GM12878 (cell line): ENCODE measurements around the gene UNC119B. TPM values are rescaled to one million over a fixed set of nuclear protein-coding genes. Genes with fewer than 3 reads are reported as not detected.
"Not testable (repeated sequence)": the region's sequence is repeated elsewhere in the genome, so short reads cannot be mapped to it uniquely, and the experiment has no call there.

Source experiments
- ATAC-seq: fragments of 200-7000 bp; cut with Tn5 transposase; 3 replicates; pipeline ENCODE4 v1.9.1; 2020; ENCODE audit warnings: mild to moderate bottlenecking, moderate library complexity
- BruUV-seq: library from RNA; stranded (reverse); fragments of 400-500 nt; replicated peaks from 2 replicates; lab custom pipeline; 2021; lab: Mats Ljungman, UMichigan
- CTCF ChIA-PET: fragments of 300-600 bp; sonication (Branson Sonifier 250); formaldehyde crosslinking; extraction: SDS; loops from one replicate; lab custom pipeline; 2021; ENCODE audit warnings: inconsistent platforms; lab: Yijun Ruan, JAX
- POLR2A ChIA-PET: fragments of 350-600 bp; formaldehyde crosslinking; extraction: SDS; loops from one replicate; lab custom pipeline; 2021; ENCODE audit warnings: inconsistent platforms; lab: Charles Lee
- RAD21 ChIA-PET: fragments of 300-600 bp; sonication (Branson Sonifier 250); formaldehyde crosslinking; loops from one replicate; lab custom pipeline; 2023; ENCODE audit warnings: antibody characterized with exemption; ENCODE audit not compliant: unreplicated experiment; lab: Charles Lee
- SMC1A ChIA-PET: fragments of 300-600 bp; sonication (Branson Sonifier 250); formaldehyde crosslinking; loops from one replicate; lab custom pipeline; 2023; ENCODE audit not compliant: unreplicated experiment, uncharacterized antibody; lab: Charles Lee
- DNase-seq: peaks from one replicate; pipeline ENCODE4 v3.0.0-alpha.2; 2011; ENCODE audit warnings: low read depth, low spot score
- FAIRE-seq: peaks from 3 replicates; lab custom pipeline; 2011; peaks lifted over from hg19 to GRCh38; lab: Jason Lieb, UNC
- H2AFZ ChIP-seq: 2 replicates; pipeline ENCODE4 v1.6.0; 2011; ENCODE audit warnings: low read depth, low read length, control low read depth; ENCODE audit not compliant: control insufficient read depth
- H3K27ac ChIP-seq: 2 replicates; pipeline ENCODE4 v1.5.1; 2011; ENCODE audit warnings: control low read depth; ENCODE audit not compliant: control insufficient read depth, insufficient read depth
- H3K27me3 ChIP-seq, 2 experiments: replicated peaks in 1 of 2; 2 replicates each; pipeline versions ENCODE4 v1.6.0 to v1.6.1; 2011; ENCODE audit warnings: low read length in 1 of 2; ENCODE audit not compliant: control insufficient read depth in 2 of 2, insufficient read depth in 2 of 2
- H3K36me3 ChIP-seq, 2 experiments: 2 replicates each; pipeline ENCODE4 v1.5.1; 2011; ENCODE audit warnings: low read length in 1 of 2; ENCODE audit not compliant: control insufficient read depth in 2 of 2, insufficient read depth in 2 of 2
- H3K4me1 ChIP-seq: 2 replicates; pipeline ENCODE4 v1.6.1; 2011; ENCODE audit warnings: mild to moderate bottlenecking, low read length, moderate library complexity, mixed read lengths; ENCODE audit not compliant: control insufficient read depth, insufficient read depth
- H3K4me2 ChIP-seq: 2 replicates; pipeline ENCODE4 v1.6.0; 2011; ENCODE audit warnings: control low read depth; ENCODE audit not compliant: control insufficient read depth, insufficient read depth
- H3K4me3 ChIP-seq: fragments of 200-600 bp; sonication (generic); 2 replicates; pipeline ENCODE4 v1.5.1; 2016
- H3K79me2 ChIP-seq: 2 replicates; pipeline ENCODE4 v1.6.0; 2011; ENCODE audit warnings: low read length; ENCODE audit not compliant: control insufficient read depth, insufficient read depth
- H3K9ac ChIP-seq: 2 replicates; pipeline ENCODE4 v1.8.0; 2011; ENCODE audit warnings: low read length, control low read depth, mixed read lengths; ENCODE audit not compliant: control insufficient read depth, insufficient read depth
- H3K9me3 ChIP-seq: replicated peaks from 3 replicates; pipeline ENCODE4 v1.5.1; 2011; ENCODE audit warnings: mild to moderate bottlenecking, low read length; ENCODE audit not compliant: control insufficient read depth, insufficient read depth
- H4K20me1 ChIP-seq: 2 replicates; pipeline ENCODE4 v1.6.0; 2011; ENCODE audit not compliant: control insufficient read depth, insufficient read depth
- CREB1 ChIP-seq: IDR thresholded peaks from 2 replicates; pipeline ENCODE4 v1.6.1; 2012; ENCODE audit warnings: low read depth, mild to moderate bottlenecking, inconsistent platforms
- POLR2AphosphoS2 ChIP-seq: IDR thresholded peaks from 2 replicates; pipeline ENCODE4 v1.6.1; 2011; ENCODE audit warnings: low read depth, mild to moderate bottlenecking, low read length, improper control_type of control experiment, moderate library complexity
- WGBS: methylation state at CpG from one replicate; pipeline ENCODE4 v1.1.6; 2016; ENCODE audit warnings: low lambda C conversion rate; ENCODE audit not compliant: insufficient replicate concordance, insufficient coverage; ENCODE audit errors: missing lambda C conversion rate; 5-methylcytosine and 5-hydroxymethylcytosine counted together
- in situ Hi-C: fragments of 300-500 bp; cut with MboI; formaldehyde crosslinking; loops from 9 replicates; pipeline ENCODE4 v1.14.3; 2018; ENCODE audit warnings: mixed read lengths
- intact Hi-C: fragments of 100-400 bp; cut with micrococcal nuclease; formaldehyde crosslinking; loops from one replicate; pipeline ENCODE4 v1.14.2; 2022; ENCODE audit not compliant: unreplicated experiment
- polyA plus RNA-seq, 11 experiments: library from polyadenylated mRNA; depleted of rRNA in 4 of 11; unstranded in 6 of 11; stranded (reverse) in 5 of 11; fragments of >200 nt; fragmentation: Nextera tagmentation in 4 of 11; fragmentation: Illumina TruSeq in 1 of 11; extraction: Ambion mirVana in 4 of 11; extraction: Trizol in 1 of 11; gene quantifications; 1 replicate in 1 of 11; 2 replicates in 10 of 11; pipeline versions ENCODE4 v1.2.1 to v1.2.3, GENCODE V29; 2011 to 2016; ENCODE audit warnings: inconsistent platforms in 2 of 11, missing spikeins in 2 of 11, low read depth in 1 of 11
- total RNA-seq, 4 experiments: library from RNA; depleted of rRNA in 3 of 4; stranded (reverse); fragments of >200 nt in 3 of 4; fragmentation: Illumina TruSeq in 1 of 4; extraction: Trizol in 1 of 4; gene quantifications; 2 replicates each; pipeline versions ENCODE4 v1.2.1 to v1.2.3, GENCODE V29; 2013 to 2021

The UNC119B gene
- total and polyA plus RNA-seq, 10 of the 15 experiments (the other 5 are each of a cell fraction or from before 2014, with no cell fraction given) = 4.3 to 31.5 (median 10.5) TPM

GRCh38 chr12:120726961-120727360 lies 16.7 kb downstream of the UNC119B start:
- H3K4me1 ChIP-seq = peaks cover 12% of the 10 kb centered on the region
- peaks cover 1 to 2% of the 10 kb centered on the region in 2 experiments; a peak in 2 of 4 replicates for H3K36me3 ChIP-seq
- no peak for ATAC-seq
- in situ Hi-C loops (no loop called here), intact Hi-C loops (no loop called here)
- H3K9me3 ChIP-seq = no peaks in the 10 kb centered on the region
- ChIA-PET CTCF (no interaction called here), RAD21 (no interaction called here), POLR2A (no interaction called here), SMC1A (no interaction called here)
- TF ChIP-seq POLR2AphosphoS2 (no peak), CREB1 (no peak)
- no peak overlapping the region for H3K9ac ChIP-seq
- FAIRE-seq = no peak
- no peak overlapping the region for H3K4me3 ChIP-seq
- H3K27me3 ChIP-seq = no peaks in the 10 kb centered on the region
- no peaks in the 10 kb centered on the region for H4K20me1 ChIP-seq
- H3K27ac ChIP-seq = no peak overlapping the region
- DNase-seq = no peak
- peak overlapping the region; percentile 53; the same call in 1 of the 2 replicates for H3K4me2 ChIP-seq
- 100% methylated on average over 9 of the region's 9 CpGs for WGBS
- no peak overlapping the region for H2AFZ ChIP-seq
- no TSS peak for BruUV-seq
- H3K79me2 ChIP-seq = no peaks in the 10 kb centered on the region; the same call in 1 of the 2 replicates

GRCh38 chr12:120732198-120732597 lies 21.9 kb downstream of the UNC119B start:
- DNase-seq, BruUV-seq, H3K36me3 ChIP-seq, POLR2A ChIA-PET, H3K9me3 ChIP-seq, H3K9ac ChIP-seq, H3K4me3 ChIP-seq, RAD21 ChIA-PET, FAIRE-seq, intact Hi-C loops, CTCF ChIA-PET, H3K27me3 ChIP-seq, H3K4me1 ChIP-seq, H3K4me2 ChIP-seq, H3K27ac ChIP-seq, H4K20me1 ChIP-seq, H3K79me2 ChIP-seq, in situ Hi-C loops, H2AFZ ChIP-seq, ATAC-seq, SMC1A ChIA-PET: not testable (repeated sequence)
- 99% methylated on average over 19 of the region's 35 CpGs for WGBS
